ENCODE data around the gene TROAP. TPM values are rescaled to one million over a fixed set of nuclear protein-coding genes. Genes with fewer than 3 reads are reported as not detected.

The TROAP gene
- 1.4 TPM for total RNA-seq
- long read RNA-seq, partial matches to known transcripts: 0 of 1 reads
- long read RNA-seq, other reads (novel, unspliced or antisense): 0 of 1 reads

GRCh38 chr12:49322708-49323523 is at the start of gene TROAP:
Gene TROAP, plus strand, starts transcription at chr12:49323255. Its CDS starts 354 bp downstream, at chr12:49323609.
- ATAC-seq (peak; percentile 100), DNase-seq (peak; percentile 98)
- Histone ChIP-seq H3K27me3 (ENCODE audit: low read depth) (no peaks in the 10 kb centered on the region), H3K27ac (peak within 1 kb of the TSS; percentile 74), H3K36me3 (no peaks in the 10 kb centered on the region), H3K9me3 (no peaks in the 10 kb centered on the region), H3K4me1 (peaks cover 16% of the 10 kb centered on the region), H3K4me3 (peak within 1 kb of the TSS; percentile 80)
- no peak for TF ChIP-seq CTCF (IDR thresholded peaks at IDR 0.05)
- intact Hi-C loops (cut with DNase I): no loop called here

GRCh38 chr12:49273726-49274395 is 49.2 kb upstream of the TROAP start:
- Histone ChIP-seq H3K9me3 (no peaks in the 10 kb centered on the region), H3K27ac (no peak overlapping the region), H3K27me3 (ENCODE audit: low read depth) (no peaks in the 10 kb centered on the region), H3K4me3 (no peak overlapping the region), H3K36me3 (peaks cover 47% of the 10 kb centered on the region), H3K4me1 (peaks cover 5% of the 10 kb centered on the region)
- ATAC-seq (no peak), DNase-seq (no peak)
- no peak for TF ChIP-seq CTCF (IDR thresholded peaks at IDR 0.05)
- intact Hi-C loops (cut with DNase I): no loop called here

- no peak for TF ChIP-seq CTCF (IDR thresholded peaks at IDR 0.05)
- ATAC-seq: no peak
- no peak overlapping the region for H3K27ac ChIP-seq
- no peaks in the 10 kb centered on the region for H3K9me3 ChIP-seq
- peaks cover 3% of the 10 kb centered on the region for H3K4me1 ChIP-seq
- H3K4me3 ChIP-seq: no peak overlapping the region
- H3K27me3 ChIP-seq (ENCODE audit: low read depth): no peaks in the 10 kb centered on the region
- intact Hi-C loops (cut with DNase I): no loop called here
- peaks cover 43% of the 10 kb centered on the region for H3K36me3 ChIP-seq
- no peak for DNase-seq
Observed at GRCh38 chr12:49274396-49275069, 48.5 kb upstream of the TROAP start.

GRCh38 chr12:49276304-49277290 is 46.5 kb upstream of the TROAP start:
- ATAC-seq (no peak), DNase-seq (peak; percentile 1)
- no peak overlapping the region for H3K27ac ChIP-seq
- peaks cover 12% of the 10 kb centered on the region for H3K4me1 ChIP-seq
- no peak overlapping the region for H3K4me3 ChIP-seq
- TF ChIP-seq CTCF (IDR thresholded peaks at IDR 0.05): no peak
- peaks cover 23% of the 10 kb centered on the region for H3K36me3 ChIP-seq
- intact Hi-C loops (cut with DNase I): no loop called here
- no peaks in the 10 kb centered on the region for H3K9me3 ChIP-seq
- H3K27me3 ChIP-seq (ENCODE audit: low read depth): no peaks in the 10 kb centered on the region
